AG10803 (cell line): ENCODE data around the gene MPPED1.

Experiments used
- DNase-seq: peaks from one replicate; pipeline ENCODE4 v3.0.0; 2010; ENCODE audit warnings: low read depth
- H3K4me3 ChIP-seq: 2 replicates; pipeline ENCODE4 v1.5.1; 2011; ENCODE audit warnings: mild to moderate bottlenecking, low read length, control low read depth
- TF ChIP-seq, protein P1 (sequence below): conservative IDR thresholded peaks from 2 replicates; pipeline ENCODE4 v1.5.1; 2011; ENCODE audit warnings: mild to moderate bottlenecking, low read length, control low read depth, inconsistent platforms

Gene MPPED1

DNA sequence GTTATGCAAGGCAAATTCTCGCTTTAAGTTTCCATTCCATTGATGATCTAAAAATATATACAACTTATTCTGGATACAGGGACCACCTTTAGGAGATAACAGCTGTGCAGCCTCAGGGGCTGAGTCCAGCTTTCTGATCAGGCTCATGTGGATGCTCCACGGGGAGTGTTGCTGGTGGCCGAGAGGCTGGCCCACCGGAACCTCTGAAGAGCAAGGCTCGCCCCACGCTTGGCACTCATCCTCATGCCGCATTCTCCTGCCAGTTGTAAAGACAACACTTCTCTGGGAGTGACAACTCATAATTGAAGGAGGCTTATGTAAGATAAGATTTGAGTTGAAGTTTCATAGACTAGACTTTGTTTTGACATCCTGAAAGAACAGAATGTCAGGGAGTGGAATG lies 123.5 kb downstream of the MPPED1 start:
- TF ChIP-seq, protein P1, sequence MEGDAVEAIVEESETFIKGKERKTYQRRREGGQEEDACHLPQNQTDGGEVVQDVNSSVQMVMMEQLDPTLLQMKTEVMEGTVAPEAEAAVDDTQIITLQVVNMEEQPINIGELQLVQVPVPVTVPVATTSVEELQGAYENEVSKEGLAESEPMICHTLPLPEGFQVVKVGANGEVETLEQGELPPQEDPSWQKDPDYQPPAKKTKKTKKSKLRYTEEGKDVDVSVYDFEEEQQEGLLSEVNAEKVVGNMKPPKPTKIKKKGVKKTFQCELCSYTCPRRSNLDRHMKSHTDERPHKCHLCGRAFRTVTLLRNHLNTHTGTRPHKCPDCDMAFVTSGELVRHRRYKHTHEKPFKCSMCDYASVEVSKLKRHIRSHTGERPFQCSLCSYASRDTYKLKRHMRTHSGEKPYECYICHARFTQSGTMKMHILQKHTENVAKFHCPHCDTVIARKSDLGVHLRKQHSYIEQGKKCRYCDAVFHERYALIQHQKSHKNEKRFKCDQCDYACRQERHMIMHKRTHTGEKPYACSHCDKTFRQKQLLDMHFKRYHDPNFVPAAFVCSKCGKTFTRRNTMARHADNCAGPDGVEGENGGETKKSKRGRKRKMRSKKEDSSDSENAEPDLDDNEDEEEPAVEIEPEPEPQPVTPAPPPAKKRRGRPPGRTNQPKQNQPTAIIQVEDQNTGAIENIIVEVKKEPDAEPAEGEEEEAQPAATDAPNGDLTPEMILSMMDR, result no peak
- DNase-seq, result no peak

DNA sequence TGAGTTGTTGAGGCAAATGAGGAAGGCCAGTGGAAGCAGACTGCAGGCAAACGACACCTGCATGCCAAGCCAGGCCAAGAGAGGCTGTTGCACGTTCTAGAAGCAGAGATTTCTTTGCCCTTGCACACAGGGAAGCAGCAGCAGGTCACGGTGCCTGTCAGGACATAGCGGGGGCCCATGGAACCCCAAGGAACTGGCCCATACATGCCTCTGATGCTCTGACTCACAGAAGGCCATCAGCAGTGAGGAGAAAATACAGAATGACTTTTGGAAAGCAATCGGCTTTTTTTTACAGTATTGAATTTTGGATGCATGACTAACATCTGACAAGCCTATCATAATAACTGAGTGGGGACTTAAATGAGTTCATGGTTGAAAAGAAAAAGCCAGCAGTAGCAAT lies 123.9 kb downstream of the MPPED1 start:
- TF ChIP-seq, protein P1, result no peak
- DNase-seq, result no peak
- H3K4me3 ChIP-seq, result no peak overlapping the region

More for the DNA sequence above, 123.5 kb downstream of the MPPED1 start:
- H3K4me3 ChIP-seq, result no peak overlapping the region

DNA sequence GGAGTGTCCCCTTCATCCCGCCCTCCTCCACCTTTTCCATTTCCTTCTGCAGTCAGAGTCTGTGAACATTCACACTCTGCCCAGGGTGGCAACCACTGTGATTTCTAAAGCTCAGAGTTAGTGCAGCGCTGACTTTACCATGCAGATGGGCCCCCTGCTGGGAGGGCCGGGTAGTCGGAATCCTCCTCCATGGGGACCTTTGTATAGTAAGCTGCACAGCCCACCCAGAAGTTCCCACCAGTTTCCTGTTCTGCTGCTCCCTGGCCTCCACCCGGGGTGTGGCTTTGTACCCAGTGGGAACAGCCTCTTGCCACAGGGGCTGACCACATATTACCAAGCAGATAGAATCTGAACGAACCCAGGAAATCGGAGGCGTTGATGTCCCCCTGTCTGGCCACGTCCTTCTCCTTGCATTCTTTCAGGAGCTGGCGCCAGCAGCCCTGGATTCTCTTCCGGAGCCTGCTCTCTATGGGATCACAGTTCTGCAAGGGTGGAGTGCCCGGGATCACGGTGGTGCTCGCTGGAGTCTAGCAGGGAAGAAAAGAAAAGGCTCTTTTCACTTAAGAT lies 125.3 kb downstream of the MPPED1 start:
- H3K4me3 ChIP-seq, result no peak overlapping the region
- no peak for DNase-seq
- TF ChIP-seq, protein P1, result no peak

DNA sequence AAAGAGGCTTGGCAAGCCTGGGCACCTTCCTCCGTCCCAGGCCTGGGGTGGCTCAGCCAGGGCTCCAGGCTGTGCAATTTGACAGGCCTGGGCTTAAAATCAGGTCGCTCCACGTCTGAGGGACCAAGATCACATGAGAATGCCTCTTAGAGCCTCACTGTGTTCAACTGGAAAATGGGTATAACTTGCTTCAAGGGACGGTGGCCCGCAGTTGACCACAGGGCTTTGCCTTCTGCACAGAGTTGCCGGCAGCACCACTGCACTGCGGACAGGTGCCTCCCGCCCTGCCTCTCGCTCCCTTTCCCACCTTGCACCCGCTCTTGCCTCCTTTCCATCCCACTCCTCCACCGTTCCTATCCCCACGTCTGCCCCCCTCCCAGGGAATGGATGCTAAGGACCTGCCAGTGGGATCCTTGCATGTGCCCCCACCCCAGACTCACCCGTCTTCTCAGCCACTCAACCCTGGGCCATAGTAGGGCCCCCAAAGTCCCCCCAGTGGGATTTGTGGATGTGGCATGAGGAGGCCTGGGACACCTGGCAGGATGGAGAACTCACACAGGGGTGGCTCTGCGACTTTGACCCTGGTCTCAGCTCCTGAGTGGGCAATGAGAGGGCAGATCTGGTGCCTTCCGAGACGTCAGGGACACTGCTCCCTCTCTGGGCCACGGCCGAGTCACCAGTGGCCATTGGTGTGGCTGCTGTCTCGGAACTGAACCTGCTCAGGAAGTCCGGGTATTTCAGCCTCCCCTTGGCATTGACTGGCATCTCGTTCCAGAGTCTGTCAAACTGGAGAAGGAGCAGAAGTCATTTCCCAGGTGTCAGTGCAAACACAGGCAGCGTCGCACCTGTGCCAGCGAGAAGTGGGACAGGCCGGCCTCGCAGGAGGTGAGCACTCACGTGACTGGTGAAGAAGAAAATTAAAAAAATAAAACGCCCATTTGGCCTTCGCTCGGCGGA lies 128.0 kb downstream of the MPPED1 start:
- TF ChIP-seq, protein P1, result no peak
- no peak for DNase-seq
- H3K4me3 ChIP-seq, result no peak overlapping the region

DNA sequence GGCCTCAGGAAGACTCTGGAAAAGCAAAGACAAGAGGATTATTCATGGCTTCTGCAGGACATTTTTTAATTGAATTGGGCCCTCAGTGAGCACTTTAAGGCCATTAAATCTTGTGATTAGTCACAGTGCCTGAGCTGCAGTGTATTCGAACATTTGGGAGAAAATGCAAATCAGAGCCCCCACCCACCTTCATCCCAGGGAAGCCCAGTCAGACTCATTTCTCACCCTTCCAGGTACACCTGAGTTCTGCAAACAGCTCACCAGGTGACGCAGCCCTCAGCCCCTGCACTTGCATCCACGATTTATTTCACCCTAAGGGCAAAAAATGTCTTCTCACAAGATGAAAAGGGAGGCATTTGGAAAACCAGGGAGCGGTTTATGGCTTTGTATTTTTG lies 128.7 kb downstream of the MPPED1 start:
- no peak for DNase-seq
- TF ChIP-seq, protein P1, result no peak
- H3K4me3 ChIP-seq, result no peak overlapping the region

DNA sequence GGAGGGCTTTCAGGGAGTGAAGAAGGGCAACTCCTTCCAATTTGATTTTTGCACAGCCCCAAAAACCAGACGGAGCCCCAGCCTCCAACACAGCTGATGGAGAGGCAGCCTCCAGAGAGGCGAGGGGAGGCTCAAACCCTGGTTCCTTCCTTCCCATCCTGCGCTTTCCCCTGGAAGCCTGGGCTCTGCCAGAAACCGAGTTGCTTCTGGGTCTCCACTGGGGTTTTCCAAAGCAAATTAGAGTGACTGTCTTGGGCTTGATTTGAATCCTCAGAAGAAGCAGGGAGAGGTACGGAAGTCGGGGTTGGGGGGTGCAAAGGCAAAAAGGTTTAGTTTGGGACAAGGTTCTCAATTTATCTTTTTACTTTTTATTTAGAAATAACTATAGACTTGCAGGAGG lies 129.2 kb downstream of the MPPED1 start:
- no peak for DNase-seq
- H3K4me3 ChIP-seq, result no peak overlapping the region
- TF ChIP-seq, protein P1, result no peak
